Hepatocyte (in vitro differentiated cells): ENCODE data around the gene NFATC4. TPM values are rescaled to one million over a fixed set of nuclear protein-coding genes. Genes with fewer than 3 reads are reported as not detected.
A peak's percentile ranks its signal among the peaks of the same experiment; 100 is the strongest.

Source experiments
- DNase-seq: peaks from one replicate; pipeline ENCODE4 v3.0.0-alpha.2; 2016; ENCODE audit warnings: low spot score
- H2AFZ ChIP-seq: fragments of 200-600 bp; sonication (generic); 2 replicates; pipeline ENCODE4 v1.6.0; 2016; ENCODE audit warnings: antibody characterized with exemption, mild to moderate bottlenecking
- H3K27ac ChIP-seq: fragments of 200-600 bp; sonication (generic); 2 replicates; pipeline ENCODE4 v1.5.1; 2016; ENCODE audit warnings: mild to moderate bottlenecking
- H3K27me3 ChIP-seq: fragments of 200-600 bp; sonication (generic); 2 replicates; pipeline ENCODE4 v1.6.1; 2016
- H3K36me3 ChIP-seq: fragments of 200-600 bp; sonication (generic); replicated peaks from 2 replicates; pipeline ENCODE4 v1.5.1; 2016; ENCODE audit warnings: low read depth; ENCODE audit not compliant: insufficient read depth
- H3K4me1 ChIP-seq: fragments of 200-600 bp; sonication (generic); 2 replicates; pipeline ENCODE4 v1.5.1; 2016; ENCODE audit warnings: mild to moderate bottlenecking, moderate library complexity; ENCODE audit not compliant: insufficient read depth
- H3K4me2 ChIP-seq: fragments of 200-600 bp; sonication (generic); 2 replicates; pipeline ENCODE4 v1.6.0; 2016
- H3K4me3 ChIP-seq: fragments of 200-600 bp; sonication (generic); 2 replicates; pipeline ENCODE4 v1.5.1; 2016; ENCODE audit warnings: mild to moderate bottlenecking
- H3K79me2 ChIP-seq: fragments of 200-600 bp; sonication (generic); 2 replicates; pipeline ENCODE4 v1.6.0; 2017; ENCODE audit warnings: mild to moderate bottlenecking
- H3K9me2 ChIP-seq: fragments of 200-600 bp; sonication (generic); replicated peaks from 2 replicates; pipeline ENCODE4 v1.6.0; 2017; ENCODE audit warnings: mild to moderate bottlenecking; ENCODE audit not compliant: insufficient read depth
- H3K9me3 ChIP-seq: fragments of 200-600 bp; sonication (generic); 2 replicates; pipeline ENCODE4 v1.5.1; 2016; ENCODE audit warnings: low read depth, mild to moderate bottlenecking
- H4K20me1 ChIP-seq: fragments of 200-600 bp; sonication (generic); 2 replicates; pipeline ENCODE4 v1.6.0; 2016; ENCODE audit warnings: mild to moderate bottlenecking; ENCODE audit not compliant: insufficient read depth, poor library complexity, severe bottlenecking
- CTCF ChIP-seq: fragments of 200-600 bp; sonication (generic); IDR thresholded peaks from 2 replicates; pipeline ENCODE4 v1.5.1; 2016; ENCODE audit warnings: antibody characterized with exemption, mild to moderate bottlenecking; ENCODE audit not compliant: poor library complexity
- EZH2 ChIP-seq: fragments of 200-600 bp; sonication (generic); IDR thresholded peaks from 2 replicates; pipeline ENCODE4 v1.6.1; 2016; ENCODE audit warnings: antibody characterized with exemption, mild to moderate bottlenecking, borderline replicate concordance
- EZH2phosphoT487 ChIP-seq: fragments of 200-600 bp; sonication (generic); IDR thresholded peaks from one replicate; pipeline ENCODE4 v1.6.1; 2018; ENCODE audit warnings: antibody characterized with exemption, mild to moderate bottlenecking, low read depth, moderate library complexity; ENCODE audit not compliant: unreplicated experiment, severe bottlenecking
- WGBS: methylation state at CpG from one replicate; pipeline ENCODE4 v1.1.6; 2016; ENCODE audit warnings: low lambda C conversion rate; ENCODE audit errors: missing lambda C conversion rate; 5-methylcytosine and 5-hydroxymethylcytosine counted together
- polyA plus RNA-seq: library from polyadenylated mRNA; unstranded; fragments of >200 nt; fragmentation: Nextera tagmentation; extraction: Ambion mirVana; gene quantifications from 2 replicates; pipeline ENCODE4 v1.2.1, GENCODE V29; 2016
- total RNA-seq: library from RNA; depleted of rRNA; stranded (reverse); fragments of >200 nt; gene quantifications from 2 replicates; pipeline ENCODE4 v1.2.3, GENCODE V29; 2014

The NFATC4 gene
- total and polyA plus RNA-seq, 2 experiments from 2014 or later, result 37.8 to 68.8 TPM

GRCh38 chr14:24366721-24367513, 1.1 kb upstream of the NFATC4 start:
- Histone ChIP-seq H3K9me2 (no peaks in the 10 kb centered on the region), H3K9me3 (no peaks in the 10 kb centered on the region), H3K27ac (peak overlapping the region; percentile 98), H3K4me1 (peaks cover 7% of the 10 kb centered on the region), H3K36me3 (no peaks in the 10 kb centered on the region), H2AFZ (peak overlapping the region; percentile 68), H4K20me1 (no peaks in the 10 kb centered on the region), H3K4me3 (peak overlapping the region; percentile 17), H3K4me2 (peak overlapping the region; percentile 79), H3K79me2 (peaks cover 7% of the 10 kb centered on the region), H3K27me3 (no peaks in the 10 kb centered on the region)
- DNase-seq, result peak; percentile 96
- WGBS, result 1% methylated on average over 28 of the region's 40 CpGs
- TF ChIP-seq EZH2, result no peak
- no peak for TF ChIP-seq CTCF
- no peak for TF ChIP-seq EZH2phosphoT487

GRCh38 chr14:24368212-24368561, 203 bp downstream of the NFATC4 start:
- Histone ChIP-seq H3K9me3 (no peaks in the 10 kb centered on the region), H2AFZ (peak overlapping the region; percentile 70), H3K79me2 (peaks cover 7% of the 10 kb centered on the region), H3K27ac (peak overlapping the region; percentile 98), H3K4me2 (peak overlapping the region; percentile 79), H3K4me3 (peak overlapping the region; percentile 86), H3K36me3 (no peaks in the 10 kb centered on the region), H4K20me1 (no peaks in the 10 kb centered on the region), H3K27me3 (no peaks in the 10 kb centered on the region), H3K9me2 (no peaks in the 10 kb centered on the region), H3K4me1 (peaks cover 7% of the 10 kb centered on the region)
- peak; percentile 40 for DNase-seq
- no CpG with 5 or more reads among the region's 15 CpGs for WGBS
- TF ChIP-seq EZH2phosphoT487 (no peak), EZH2 (no peak), CTCF (no peak)

- no peaks in the 10 kb centered on the region for H3K36me3 ChIP-seq
- H3K9me2 ChIP-seq, result no peaks in the 10 kb centered on the region
- peaks cover 7% of the 10 kb centered on the region for H3K79me2 ChIP-seq
- no peaks in the 10 kb centered on the region for H4K20me1 ChIP-seq
- peak overlapping the region; percentile 70 for H2AFZ ChIP-seq
- peak overlapping the region; percentile 79 for H3K4me2 ChIP-seq
- H3K4me1 ChIP-seq, result peaks cover 7% of the 10 kb centered on the region
- H3K27ac ChIP-seq, result peak overlapping the region; percentile 98
- WGBS, result 8% methylated on average over 13 of the region's 52 CpGs
- no peak for TF ChIP-seq EZH2
- TF ChIP-seq EZH2phosphoT487, result no peak
- TF ChIP-seq CTCF, result peak; percentile 24
- no peaks in the 10 kb centered on the region for H3K9me3 ChIP-seq
- peak overlapping the region; percentile 86 for H3K4me3 ChIP-seq
- DNase-seq, result peak; percentile 90
- H3K27me3 ChIP-seq, result no peaks in the 10 kb centered on the region
These were observed 723 bp downstream of the NFATC4 start for GRCh38 chr14:24368562-24369252.
